SK-N-SH treated with all-trans-retinoic acid at 6 μM for 48 hours (cell line): Measurements from ENCODE around the gene PFKP.

ENCODE experiments used
- CSDC2 ChIP-seq: fragments of 250-450 bp; sonication (Bioruptor Pico); IDR thresholded peaks from 2 replicates; pipeline ENCODE4 v1.5.0; 2020; ENCODE audit warnings: mild to moderate bottlenecking, moderate library complexity
- GLIS3 ChIP-seq: fragments of 250-450 bp; sonication (Bioruptor Pico); IDR thresholded peaks from 2 replicates; pipeline ENCODE4 v1.5.0; 2020; ENCODE audit warnings: mild to moderate bottlenecking, moderate library complexity
- ISL1 ChIP-seq: fragments of 250-450 bp; sonication (Bioruptor Pico); IDR thresholded peaks from 2 replicates; pipeline ENCODE4 v2.1.2; 2022; ENCODE audit warnings: mild to moderate bottlenecking, moderate library complexity
- RARB ChIP-seq: fragments of 250-450 bp; sonication (Bioruptor Pico); IDR thresholded peaks from 2 replicates; pipeline ENCODE4 v1.8.0; 2021; ENCODE audit warnings: mild to moderate bottlenecking, moderate library complexity
- TCF4 ChIP-seq: fragments of 250-450 bp; sonication (Bioruptor Pico); IDR thresholded peaks from 2 replicates; pipeline ENCODE4 v1.8.0; 2021; ENCODE audit warnings: mild to moderate bottlenecking, moderate library complexity, borderline replicate concordance
- ZFP3 ChIP-seq: fragments of 250-450 bp; sonication (Bioruptor Pico); IDR thresholded peaks from 2 replicates; pipeline ENCODE4 v1.5.0; 2020; ENCODE audit warnings: mild to moderate bottlenecking, moderate library complexity
- ZNF70 ChIP-seq: fragments of 450-650 bp; formaldehyde crosslinking; IDR thresholded peaks from 2 replicates; pipeline ENCODE4 v1.5.0; 2020; ENCODE audit warnings: mild to moderate bottlenecking, moderate library complexity
- TF ChIP-seq, protein P1 (sequence below): fragments of 250-450 bp; sonication (Bioruptor Pico); IDR thresholded peaks from 2 replicates; pipeline ENCODE4 v1.8.0; 2020; ENCODE audit warnings: mild to moderate bottlenecking, moderate library complexity, borderline replicate concordance
- TF ChIP-seq, protein P2 (sequence below): fragments of 250-450 bp; sonication (Bioruptor Pico); IDR thresholded peaks from 2 replicates; pipeline ENCODE4 v1.5.0; 2020; ENCODE audit warnings: mild to moderate bottlenecking, moderate library complexity
- TF ChIP-seq, protein P3 (sequence below): fragments of 250-450 bp; sonication (Bioruptor Pico); IDR thresholded peaks from 2 replicates; pipeline ENCODE4 v1.5.1; 2021; ENCODE audit warnings: mild to moderate bottlenecking, moderate library complexity

DNA sequence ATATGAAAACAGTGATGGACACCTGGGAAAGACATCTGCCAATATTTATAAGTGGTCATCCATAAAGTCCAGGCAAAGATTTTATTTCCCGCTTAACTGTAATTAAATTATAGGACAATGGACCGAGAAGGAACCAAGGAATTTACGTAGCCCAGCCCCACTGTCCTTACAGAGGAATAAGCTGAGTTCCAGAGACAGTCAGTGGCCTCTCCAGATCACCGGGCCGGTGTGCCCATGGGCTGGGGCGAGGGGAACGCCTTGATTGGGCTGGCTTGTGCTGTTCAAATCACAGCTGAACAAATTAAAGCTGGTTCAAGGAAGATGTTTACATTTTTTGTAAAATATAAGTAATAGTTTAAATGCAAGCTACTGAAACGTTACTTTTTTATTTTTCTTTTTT is 40.7 kb downstream of the PFKP start:
- TF ChIP-seq, protein P1, sequence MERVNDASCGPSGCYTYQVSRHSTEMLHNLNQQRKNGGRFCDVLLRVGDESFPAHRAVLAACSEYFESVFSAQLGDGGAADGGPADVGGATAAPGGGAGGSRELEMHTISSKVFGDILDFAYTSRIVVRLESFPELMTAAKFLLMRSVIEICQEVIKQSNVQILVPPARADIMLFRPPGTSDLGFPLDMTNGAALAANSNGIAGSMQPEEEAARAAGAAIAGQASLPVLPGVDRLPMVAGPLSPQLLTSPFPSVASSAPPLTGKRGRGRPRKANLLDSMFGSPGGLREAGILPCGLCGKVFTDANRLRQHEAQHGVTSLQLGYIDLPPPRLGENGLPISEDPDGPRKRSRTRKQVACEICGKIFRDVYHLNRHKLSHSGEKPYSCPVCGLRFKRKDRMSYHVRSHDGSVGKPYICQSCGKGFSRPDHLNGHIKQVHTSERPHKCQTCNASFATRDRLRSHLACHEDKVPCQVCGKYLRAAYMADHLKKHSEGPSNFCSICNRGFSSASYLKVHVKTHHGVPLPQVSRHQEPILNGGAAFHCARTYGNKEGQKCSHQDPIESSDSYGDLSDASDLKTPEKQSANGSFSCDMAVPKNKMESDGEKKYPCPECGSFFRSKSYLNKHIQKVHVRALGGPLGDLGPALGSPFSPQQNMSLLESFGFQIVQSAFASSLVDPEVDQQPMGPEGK = no peak
- TF ChIP-seq, protein P2, sequence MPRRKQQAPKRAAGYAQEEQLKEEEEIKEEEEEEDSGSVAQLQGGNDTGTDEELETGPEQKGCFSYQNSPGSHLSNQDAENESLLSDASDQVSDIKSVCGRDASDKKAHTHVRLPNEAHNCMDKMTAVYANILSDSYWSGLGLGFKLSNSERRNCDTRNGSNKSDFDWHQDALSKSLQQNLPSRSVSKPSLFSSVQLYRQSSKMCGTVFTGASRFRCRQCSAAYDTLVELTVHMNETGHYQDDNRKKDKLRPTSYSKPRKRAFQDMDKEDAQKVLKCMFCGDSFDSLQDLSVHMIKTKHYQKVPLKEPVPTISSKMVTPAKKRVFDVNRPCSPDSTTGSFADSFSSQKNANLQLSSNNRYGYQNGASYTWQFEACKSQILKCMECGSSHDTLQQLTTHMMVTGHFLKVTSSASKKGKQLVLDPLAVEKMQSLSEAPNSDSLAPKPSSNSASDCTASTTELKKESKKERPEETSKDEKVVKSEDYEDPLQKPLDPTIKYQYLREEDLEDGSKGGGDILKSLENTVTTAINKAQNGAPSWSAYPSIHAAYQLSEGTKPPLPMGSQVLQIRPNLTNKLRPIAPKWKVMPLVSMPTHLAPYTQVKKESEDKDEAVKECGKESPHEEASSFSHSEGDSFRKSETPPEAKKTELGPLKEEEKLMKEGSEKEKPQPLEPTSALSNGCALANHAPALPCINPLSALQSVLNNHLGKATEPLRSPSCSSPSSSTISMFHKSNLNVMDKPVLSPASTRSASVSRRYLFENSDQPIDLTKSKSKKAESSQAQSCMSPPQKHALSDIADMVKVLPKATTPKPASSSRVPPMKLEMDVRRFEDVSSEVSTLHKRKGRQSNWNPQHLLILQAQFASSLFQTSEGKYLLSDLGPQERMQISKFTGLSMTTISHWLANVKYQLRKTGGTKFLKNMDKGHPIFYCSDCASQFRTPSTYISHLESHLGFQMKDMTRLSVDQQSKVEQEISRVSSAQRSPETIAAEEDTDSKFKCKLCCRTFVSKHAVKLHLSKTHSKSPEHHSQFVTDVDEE (CRISPR knock-in tag) = no peak
- no peak for TF ChIP-seq ZFP3 (CRISPR knock-in tag)
- TF ChIP-seq TCF4 (CRISPR knock-in tag) = no peak
- TF ChIP-seq RARB (CRISPR knock-in tag) = no peak
- TF ChIP-seq, protein P3, sequence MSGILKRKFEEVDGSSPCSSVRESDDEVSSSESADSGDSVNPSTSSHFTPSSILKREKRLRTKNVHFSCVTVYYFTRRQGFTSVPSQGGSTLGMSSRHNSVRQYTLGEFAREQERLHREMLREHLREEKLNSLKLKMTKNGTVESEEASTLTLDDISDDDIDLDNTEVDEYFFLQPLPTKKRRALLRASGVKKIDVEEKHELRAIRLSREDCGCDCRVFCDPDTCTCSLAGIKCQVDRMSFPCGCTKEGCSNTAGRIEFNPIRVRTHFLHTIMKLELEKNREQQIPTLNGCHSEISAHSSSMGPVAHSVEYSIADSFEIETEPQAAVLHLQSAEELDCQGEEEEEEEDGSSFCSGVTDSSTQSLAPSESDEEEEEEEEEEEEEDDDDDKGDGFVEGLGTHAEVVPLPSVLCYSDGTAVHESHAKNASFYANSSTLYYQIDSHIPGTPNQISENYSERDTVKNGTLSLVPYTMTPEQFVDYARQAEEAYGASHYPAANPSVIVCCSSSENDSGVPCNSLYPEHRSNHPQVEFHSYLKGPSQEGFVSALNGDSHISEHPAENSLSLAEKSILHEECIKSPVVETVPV (CRISPR knock-in tag) = no peak
- TF ChIP-seq ZNF70 (CRISPR knock-in tag) = no peak
- no peak for TF ChIP-seq ISL1 (CRISPR knock-in tag)
- TF ChIP-seq CSDC2 (CRISPR knock-in tag) = no peak
- TF ChIP-seq GLIS3 (CRISPR knock-in tag) = no peak
